Skeletal muscle tissue (tissue), 5 donors: Measurements from ENCODE around the gene RTCB. TPM values are rescaled to one million over a fixed set of nuclear protein-coding genes. Genes with fewer than 3 reads are reported as not detected.

Experiments used
- H3K27ac ChIP-seq: one replicate; pipeline ENCODE4 v1.7.0; 2013; ENCODE audit warnings: mild to moderate bottlenecking, low read depth, low read length, inconsistent platforms
- H3K27me3 ChIP-seq, 3 donors: one replicate each; pipeline ENCODE4 v1.7.0; 2013; ENCODE audit warnings: low read length in 3 of 3; ENCODE audit not compliant: control insufficient read depth in 3 of 3, insufficient read depth in 3 of 3
- H3K36me3 ChIP-seq, 3 donors: one replicate each; pipeline ENCODE4 v1.7.0; 2013; ENCODE audit warnings: low read length in 3 of 3; ENCODE audit not compliant: control insufficient read depth in 3 of 3, insufficient read depth in 3 of 3
- H3K4me1 ChIP-seq, 3 donors: one replicate each; pipeline ENCODE4 v1.7.0; 2013; ENCODE audit warnings: low read length in 3 of 3, mild to moderate bottlenecking in 3 of 3; ENCODE audit not compliant: control insufficient read depth in 3 of 3, insufficient read depth in 3 of 3
- H3K4me3 ChIP-seq, 3 donors: one replicate each; pipeline ENCODE4 v1.7.0; 2013; ENCODE audit warnings: low read length in 3 of 3
- H3K9ac ChIP-seq, 3 donors: one replicate each; pipeline ENCODE4 v1.7.0; 2013; ENCODE audit warnings: low read length in 3 of 3, mild to moderate bottlenecking in 3 of 3, moderate library complexity in 2 of 3, low read depth in 1 of 3
- H3K9me3 ChIP-seq, 3 donors: one replicate each; pipeline ENCODE4 v1.7.0; 2013; ENCODE audit warnings: low read length in 3 of 3; ENCODE audit not compliant: control insufficient read depth in 3 of 3
- small RNA-seq: library from RNA; depleted of rRNA; stranded (forward); fragments of <200 nt; gene quantifications from one replicate; pipeline ENCODE3, GENCODE V24; 2014
- total RNA-seq: library from RNA; depleted of rRNA; stranded (reverse); fragments of >200 nt; gene quantifications from one replicate; pipeline ENCODE4 v1.2.3, GENCODE V29; 2014
- donor health status: Osteomylitis.

The RTCB gene
- total RNA-seq, 1 donor from 2014 or later: 91.3 TPM

DNA sequence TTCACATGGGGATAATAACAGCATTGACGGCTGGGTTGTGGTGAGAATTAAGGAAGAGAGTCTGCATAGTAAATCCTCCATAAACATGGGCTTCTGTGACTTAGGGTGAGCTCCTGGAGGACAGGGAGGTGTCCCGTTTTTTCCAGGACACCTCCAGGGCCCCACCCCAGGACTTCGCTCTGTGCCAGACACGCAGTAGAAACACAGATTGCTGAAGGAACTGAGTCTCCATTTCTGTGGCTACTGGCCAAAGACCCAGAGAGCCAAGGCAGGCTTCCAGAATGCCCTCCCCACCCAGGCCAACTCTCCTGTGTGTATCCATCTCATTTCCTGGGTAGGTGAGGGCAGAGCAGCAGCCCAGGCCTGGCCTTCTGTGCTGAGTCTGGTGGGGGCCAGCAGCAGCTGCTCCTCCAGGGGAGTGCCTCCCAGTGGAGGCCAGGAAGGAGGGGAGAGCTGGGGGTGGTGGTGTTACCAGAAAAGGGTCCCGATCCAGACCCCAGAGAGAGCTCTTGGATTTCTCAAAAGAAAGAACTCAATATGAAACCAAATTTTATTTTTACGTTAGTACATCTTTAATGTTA is 63.9 kb downstream of the RTCB start:
- Histone ChIP-seq H3K27ac (no peak overlapping the region), H3K9ac (no peak overlapping the region), H3K9me3 (no peaks in the 10 kb centered on the region), H3K36me3 (no peaks in the 10 kb centered on the region), H3K4me3 (no peak overlapping the region), H3K4me1 (no peaks in the 10 kb centered on the region), H3K27me3 (peaks cover 0 to 8% (median 3%) of the 10 kb centered on the region in 3 donors)

DNA sequence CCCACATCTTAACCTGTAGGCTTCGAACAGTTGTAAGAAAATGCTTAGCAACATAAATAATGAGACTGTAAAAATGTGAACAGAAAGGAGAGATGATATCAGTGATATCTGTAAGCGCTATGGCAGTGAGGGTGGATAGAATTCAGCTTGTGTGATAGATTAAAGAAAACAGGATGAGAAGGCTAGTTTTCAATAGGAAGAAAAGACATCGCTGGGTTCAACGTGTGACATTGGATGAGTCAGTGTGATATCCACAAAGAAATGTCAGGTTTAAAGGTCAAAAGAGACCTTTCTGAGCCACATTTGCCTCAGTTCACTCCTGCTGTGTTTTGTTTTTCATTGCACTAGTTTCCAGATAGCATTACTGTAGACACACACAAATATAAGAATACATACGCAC is 68.1 kb downstream of the RTCB start:
- Histone ChIP-seq H3K9ac (no peak overlapping the region), H3K4me1 (no peaks in the 10 kb centered on the region), H3K9me3 (no peaks in the 10 kb centered on the region), H3K27me3 (peaks cover 22 to 26% (median 26%) of the 10 kb centered on the region in 3 donors), H3K36me3 (no peaks in the 10 kb centered on the region), H3K27ac (no peak overlapping the region), H3K4me3 (no peak overlapping the region)

DNA sequence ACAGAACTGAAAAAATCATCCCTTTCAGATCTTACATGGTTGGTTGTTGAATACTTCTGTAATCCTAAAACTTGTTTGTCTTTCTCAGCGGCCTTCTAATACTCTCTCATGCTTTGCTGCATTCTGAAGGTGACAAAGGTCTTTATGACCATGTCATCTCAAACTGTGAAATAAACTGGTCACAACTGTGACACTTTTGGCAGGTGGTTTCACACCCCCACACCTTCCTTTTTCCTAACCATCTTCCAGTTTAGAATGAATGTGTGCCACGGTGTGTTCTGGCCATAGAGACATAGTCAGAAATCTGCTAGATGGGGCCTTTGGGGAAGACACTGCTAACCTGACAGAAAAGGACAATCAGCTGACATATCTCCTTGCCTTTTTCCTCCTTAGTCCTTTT is 69.1 kb downstream of the RTCB start:
- H3K9ac ChIP-seq: no peak overlapping the region
- H3K4me1 ChIP-seq: no peaks in the 10 kb centered on the region
- H3K4me3 ChIP-seq: no peak overlapping the region
- H3K27ac ChIP-seq: no peak overlapping the region
- no peaks in the 10 kb centered on the region for H3K36me3 ChIP-seq
- H3K27me3 ChIP-seq: peaks cover 22 to 29% (median 27%) of the 10 kb centered on the region in 3 donors
- H3K9me3 ChIP-seq: no peaks in the 10 kb centered on the region

DNA sequence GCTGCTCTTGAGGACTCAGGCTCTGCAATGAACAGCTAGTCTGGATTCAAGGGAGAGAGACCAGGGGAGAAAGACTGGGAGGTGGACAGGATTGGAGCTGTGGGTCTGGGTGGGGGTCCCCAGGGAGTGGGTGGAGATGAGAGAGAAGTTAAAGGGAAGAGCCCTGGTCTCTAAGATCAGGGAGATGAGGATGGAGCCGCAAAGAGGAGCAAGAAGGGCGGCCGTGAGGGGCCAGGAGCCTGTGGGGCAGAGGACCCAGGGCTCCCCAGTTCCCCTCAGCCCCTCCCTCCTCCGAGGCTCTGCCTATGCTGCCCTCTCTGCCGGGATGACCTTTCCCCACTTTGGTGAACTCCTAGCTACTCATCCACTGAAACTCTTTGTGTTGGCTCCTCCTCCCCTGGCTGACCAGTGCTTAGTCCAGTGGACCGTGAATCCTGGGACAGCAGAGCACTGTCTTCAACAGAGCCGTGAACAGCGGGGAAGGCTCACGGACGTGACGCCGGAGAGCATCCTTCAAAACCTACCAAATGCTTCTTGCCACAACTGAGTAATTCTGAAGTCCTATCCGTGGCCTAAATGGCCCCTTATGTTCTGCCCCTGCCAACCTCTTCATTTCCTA is 70.8 kb downstream of the RTCB start:
- no peaks in the 10 kb centered on the region for H3K9me3 ChIP-seq
- peaks cover 22 to 29% (median 27%) of the 10 kb centered on the region in 3 donors for H3K27me3 ChIP-seq
- H3K4me1 ChIP-seq: no peaks in the 10 kb centered on the region
- H3K9ac ChIP-seq: no peak overlapping the region
- H3K36me3 ChIP-seq: no peaks in the 10 kb centered on the region
- no peak overlapping the region for H3K4me3 ChIP-seq
- no peak overlapping the region for H3K27ac ChIP-seq

DNA sequence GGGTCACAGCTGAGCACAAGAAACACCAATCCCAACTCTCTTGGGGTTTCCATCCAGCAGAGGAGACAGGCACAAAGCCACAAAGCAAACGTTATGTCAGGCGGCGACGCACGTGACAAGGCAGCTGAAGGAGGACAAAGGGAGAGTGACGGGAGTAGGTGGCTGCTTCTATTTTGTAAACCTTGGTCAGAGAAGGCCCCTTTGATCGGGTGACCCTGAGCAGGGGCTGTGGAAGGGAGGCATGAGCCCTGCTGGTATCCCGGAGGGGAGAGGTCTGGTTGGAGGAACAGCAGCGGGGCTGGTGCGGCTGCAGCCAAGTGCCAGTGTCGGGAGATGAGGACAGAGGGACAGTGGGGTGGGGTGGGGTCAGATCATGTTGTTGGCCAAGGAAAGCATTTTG is 71.6 kb downstream of the RTCB start:
- H3K27me3 ChIP-seq: peaks cover 25 to 29% (median 27%) of the 10 kb centered on the region in 3 donors
- no peak overlapping the region for H3K9ac ChIP-seq
- no peak overlapping the region for H3K4me3 ChIP-seq
- no peaks in the 10 kb centered on the region for H3K4me1 ChIP-seq
- no peaks in the 10 kb centered on the region for H3K36me3 ChIP-seq
- H3K27ac ChIP-seq: no peak overlapping the region
- no peaks in the 10 kb centered on the region for H3K9me3 ChIP-seq

DNA sequence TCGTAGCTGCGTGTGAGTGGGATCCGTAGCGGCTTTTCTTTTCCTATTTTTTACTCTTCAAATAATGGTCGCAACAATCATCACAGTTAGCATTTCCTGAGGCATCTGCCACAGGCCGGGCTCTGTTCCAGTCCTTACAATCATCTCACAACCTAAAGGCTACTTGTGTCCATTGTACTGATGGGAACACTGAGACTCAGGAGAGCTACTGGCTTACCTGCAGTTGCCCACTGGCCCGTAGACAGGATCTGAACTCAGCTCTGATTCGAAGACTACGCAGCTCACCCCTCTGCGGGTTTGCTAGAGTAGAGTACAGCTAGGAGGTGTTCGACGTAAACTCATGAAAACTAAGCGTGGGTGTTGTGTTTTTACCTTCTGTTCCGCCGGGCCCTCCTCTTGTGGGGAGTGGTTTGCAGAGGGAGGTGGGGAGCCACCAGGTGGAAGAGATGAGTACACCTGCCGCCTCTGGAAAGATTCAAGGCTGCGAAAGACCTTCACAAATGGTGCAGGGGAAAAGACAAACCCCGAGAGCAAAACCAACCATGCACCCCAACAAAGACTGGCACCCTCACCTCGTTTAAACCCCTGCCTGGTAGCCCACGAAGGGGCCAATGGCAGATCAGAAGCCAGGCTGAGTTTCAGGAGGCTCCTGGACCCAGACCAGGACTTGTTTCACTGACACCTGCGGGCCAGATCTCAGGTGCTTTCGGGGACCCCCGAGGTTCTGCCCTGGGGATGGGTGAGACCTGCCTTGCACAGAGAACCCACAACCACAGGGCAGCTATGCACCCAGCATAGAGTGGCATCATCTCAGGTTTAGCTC is 72.6 kb downstream of the RTCB start:
- H3K4me3 ChIP-seq: no peak overlapping the region
- H3K27me3 ChIP-seq: peaks cover 27 to 37% (median 32%) of the 10 kb centered on the region in 3 donors
- H3K9ac ChIP-seq: no peak overlapping the region
- H3K27ac ChIP-seq: no peak overlapping the region
- no peaks in the 10 kb centered on the region for H3K9me3 ChIP-seq
- H3K4me1 ChIP-seq: no peaks in the 10 kb centered on the region
- H3K36me3 ChIP-seq: no peaks in the 10 kb centered on the region

DNA sequence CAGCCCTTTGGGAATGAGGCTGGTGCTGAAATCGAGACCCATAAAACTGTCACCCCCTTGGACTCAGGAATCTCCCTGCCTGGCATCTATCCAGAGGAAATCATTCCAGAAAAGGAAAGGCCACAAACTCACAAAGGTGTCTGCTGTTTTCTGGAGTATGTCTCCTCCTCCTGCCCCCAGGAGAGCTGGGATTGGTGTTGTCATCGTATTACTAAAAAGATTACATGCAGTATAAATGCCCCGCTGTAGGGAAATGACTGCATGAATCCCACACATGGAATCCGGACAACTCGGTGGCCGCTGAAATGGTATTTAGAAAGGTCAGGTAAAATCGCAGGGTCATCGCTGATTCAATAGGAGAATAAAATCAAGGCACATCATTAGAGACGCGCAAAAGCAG is 73.3 kb downstream of the RTCB start:
- H3K9ac ChIP-seq: no peak overlapping the region
- no peaks in the 10 kb centered on the region for H3K36me3 ChIP-seq
- H3K4me3 ChIP-seq: no peak overlapping the region
- no peak overlapping the region for H3K27ac ChIP-seq
- H3K4me1 ChIP-seq: no peaks in the 10 kb centered on the region
- H3K27me3 ChIP-seq: peaks cover 26 to 39% (median 38%) of the 10 kb centered on the region in 3 donors
- no peaks in the 10 kb centered on the region for H3K9me3 ChIP-seq

Small RNAs within 50 kb of the gene (small RNA-seq; reads per million reads assigned to genes)
- not detected for gene AL021937.2
- not detected for gene IGLVIVOR22-2
- not detected for gene RF02171
- not detected for gene RF02172

Other genes starting within 250 kb of the RTCB start
- gene RFPL2, start 207.2 kb downstream of the RTCB start, total RNA-seq: not detected
- gene SLC5A4, start 156.9 kb downstream of the RTCB start, total RNA-seq: 1.0 TPM
- not detected for gene RFPL3, start 54.4 kb downstream of the RTCB start, total RNA-seq
- gene BPIFC, start 52.2 kb upstream of the RTCB start, total RNA-seq: not detected
- 60.5 TPM for gene FBXO7, start 62.6 kb upstream of the RTCB start, total RNA-seq